Parathyroid adenoma (tissue), 2 donors: Measurements from ENCODE around the gene CHST8.

Experiments
- H2AFZ ChIP-seq: fragments of 300-600 bp; sonication (generic); one replicate; pipeline ENCODE4 v1.7.0; 2017; ENCODE audit warnings: antibody characterized with exemption, mild to moderate bottlenecking
- H3K27ac ChIP-seq: fragments of 300-600 bp; sonication (generic); one replicate; pipeline ENCODE4 v1.7.0; 2017
- H3K27me3 ChIP-seq: fragments of 300-600 bp; sonication (generic); one replicate; pipeline ENCODE4 v1.7.0; 2017; ENCODE audit warnings: low read length; ENCODE audit not compliant: control insufficient read depth, insufficient read depth
- H3K36me3 ChIP-seq: fragments of 300-600 bp; sonication (generic); one replicate; pipeline ENCODE4 v1.7.0; 2017; ENCODE audit warnings: low read length; ENCODE audit not compliant: control insufficient read depth, insufficient read depth
- H3K4me1 ChIP-seq: fragments of 300-600 bp; sonication (generic); one replicate; pipeline ENCODE4 v1.7.0; 2017; ENCODE audit warnings: control low read depth
- H3K4me2 ChIP-seq: fragments of 300-600 bp; sonication (generic); one replicate; pipeline ENCODE4 v1.7.0; 2017; ENCODE audit warnings: low read length
- H3K4me3 ChIP-seq: fragments of 300-600 bp; sonication (generic); one replicate; pipeline ENCODE4 v1.7.0; 2017; ENCODE audit warnings: low read depth, low read length
- H3K79me2 ChIP-seq: fragments of 300-600 bp; sonication (generic); one replicate; pipeline ENCODE4 v1.7.0; 2017; ENCODE audit warnings: control low read depth
- H3K9ac ChIP-seq: fragments of 300-600 bp; sonication (generic); one replicate; pipeline ENCODE4 v1.7.0; 2017; ENCODE audit warnings: mild to moderate bottlenecking
- H3K9me3 ChIP-seq: fragments of 300-600 bp; sonication (generic); one replicate; pipeline ENCODE4 v1.7.0; 2017; ENCODE audit warnings: low read length; ENCODE audit not compliant: control insufficient read depth
- CTCF ChIP-seq: fragments of 300-600 bp; sonication (generic); IDR thresholded peaks from one replicate; pipeline ENCODE4 v1.7.0; 2017; ENCODE audit warnings: antibody characterized with exemption, mild to moderate bottlenecking
- donor health status: primary hyperparathyroidism.

CHST8 gene

GRCh38 chr19:33789344-33789743, 167.6 kb downstream of the CHST8 start:
- Histone ChIP-seq H3K79me2 (no peaks in the 10 kb centered on the region), H3K4me2 (no peak overlapping the region)
- TF ChIP-seq CTCF = no peak

GRCh38 chr19:33794683-33795369, 173.1 kb downstream of the CHST8 start:
- Histone ChIP-seq H3K4me2 (peak overlapping the region; percentile 79), H3K27me3 (no peaks in the 10 kb centered on the region), H3K4me3 (peak overlapping the region; percentile 66), H3K9me3 (no peaks in the 10 kb centered on the region), H3K4me1 (peaks cover 21% of the 10 kb centered on the region), H3K9ac (peak overlapping the region; percentile 75), H3K36me3 (no peaks in the 10 kb centered on the region), H2AFZ (peak overlapping the region; percentile 84), H3K27ac (peak overlapping the region; percentile 95), H3K79me2 (no peaks in the 10 kb centered on the region)
- no peak for TF ChIP-seq CTCF

More at GRCh38 chr19:33789344-33789743, 167.6 kb downstream of the CHST8 start:
- no peaks in the 10 kb centered on the region for H3K27me3 ChIP-seq
- H3K4me3 ChIP-seq = no peak overlapping the region
- no peaks in the 10 kb centered on the region for H3K36me3 ChIP-seq
- H3K4me1 ChIP-seq = peaks cover 5% of the 10 kb centered on the region
- H3K9ac ChIP-seq = no peak overlapping the region
- no peak overlapping the region for H3K27ac ChIP-seq
- no peak overlapping the region for H2AFZ ChIP-seq
- no peaks in the 10 kb centered on the region for H3K9me3 ChIP-seq

- H2AFZ ChIP-seq = peak overlapping the region; percentile 84
- peak overlapping the region; percentile 66 for H3K4me3 ChIP-seq
- H3K36me3 ChIP-seq = no peaks in the 10 kb centered on the region
- H3K9ac ChIP-seq = peak overlapping the region; percentile 75
- H3K4me1 ChIP-seq = peaks cover 21% of the 10 kb centered on the region
- H3K27me3 ChIP-seq = no peaks in the 10 kb centered on the region
- H3K79me2 ChIP-seq = no peaks in the 10 kb centered on the region
- H3K4me2 ChIP-seq = peak overlapping the region; percentile 86
- peak; percentile 78 for TF ChIP-seq CTCF
- peak overlapping the region; percentile 95 for H3K27ac ChIP-seq
- H3K9me3 ChIP-seq = no peaks in the 10 kb centered on the region
These were observed 173.8 kb downstream of the CHST8 start for GRCh38 chr19:33795370-33796163.

GRCh38 chr19:33796164-33796875, 174.6 kb downstream of the CHST8 start, which contains the start of gene KCTD15:
Gene KCTD15 (plus strand): TSS chr19:33796870. CDS start chr19:33800455, 3,585 bp downstream.
- Histone ChIP-seq H3K79me2 (no peaks in the 10 kb centered on the region), H3K27ac (peak within 1 kb of the TSS; percentile 95), H3K4me1 (peaks cover 21% of the 10 kb centered on the region), H2AFZ (peak within 1 kb of the TSS; percentile 88), H3K27me3 (no peaks in the 10 kb centered on the region), H3K9ac (peak within 1 kb of the TSS; percentile 82), H3K36me3 (no peaks in the 10 kb centered on the region), H3K9me3 (no peaks in the 10 kb centered on the region), H3K4me2 (peak within 1 kb of the TSS; percentile 94), H3K4me3 (peak within 1 kb of the TSS; percentile 66)
- TF ChIP-seq CTCF = no peak
